GM23338 (cell line): ENCODE results near the gene GGT6.

Experiments
- CTCF ChIP-seq, 2 experiments: fragments of 200-600 bp in 1 of 2; sonication (generic) in 1 of 2; conservative IDR thresholded peaks; 2 replicates each; pipeline versions ENCODE4 v1.5.1 to v1.6.1; 2016 to 2017; ENCODE audit warnings: antibody characterized with exemption in 2 of 2, low read depth in 2 of 2, mild to moderate bottlenecking in 2 of 2, moderate library complexity in 1 of 2
- EZH2 ChIP-seq: fragments of 200-600 bp; sonication (generic); IDR thresholded peaks from one replicate; pipeline ENCODE4 v1.8.0; 2017; ENCODE audit warnings: antibody characterized with exemption, mild to moderate bottlenecking, low read depth; ENCODE audit not compliant: unreplicated experiment
- EZH2phosphoT487 ChIP-seq: fragments of 200-600 bp; sonication (generic); IDR thresholded peaks from one replicate; pipeline ENCODE4 v1.8.1; 2018; ENCODE audit warnings: antibody characterized with exemption; ENCODE audit not compliant: unreplicated experiment
- JUNB ChIP-seq: IDR thresholded peaks from one replicate; pipeline ENCODE4 v1.6.1; 2016; ENCODE audit warnings: antibody characterized with exemption; ENCODE audit not compliant: unreplicated experiment
- POLR2AphosphoS5 ChIP-seq: IDR thresholded peaks from 2 replicates; pipeline ENCODE4 v1.6.1; 2016; ENCODE audit warnings: antibody characterized with exemption, low read depth

GRCh38 chr17:4587195-4587594 is 26.8 kb upstream of the GGT6 start:
- TF ChIP-seq EZH2phosphoT487 = no peak
- TF ChIP-seq CTCF (conservative IDR thresholded peaks at IDR 0.05; ENCODE audit: low read depth in 2 of 2) = no peak
- no peak for TF ChIP-seq POLR2AphosphoS5
- no peak for TF ChIP-seq JUNB
- TF ChIP-seq EZH2 = no peak
